Measurements from ENCODE around the gene WWTR1.

WWTR1 gene

GRCh38 chr3:149653564-149653963 is 4.3 kb downstream of the WWTR1 start:
- DNase-seq, result no peak

- no peak for DNase-seq
These were observed 4.7 kb downstream of the WWTR1 start for GRCh38 chr3:149653136-149653535.

DNA sequence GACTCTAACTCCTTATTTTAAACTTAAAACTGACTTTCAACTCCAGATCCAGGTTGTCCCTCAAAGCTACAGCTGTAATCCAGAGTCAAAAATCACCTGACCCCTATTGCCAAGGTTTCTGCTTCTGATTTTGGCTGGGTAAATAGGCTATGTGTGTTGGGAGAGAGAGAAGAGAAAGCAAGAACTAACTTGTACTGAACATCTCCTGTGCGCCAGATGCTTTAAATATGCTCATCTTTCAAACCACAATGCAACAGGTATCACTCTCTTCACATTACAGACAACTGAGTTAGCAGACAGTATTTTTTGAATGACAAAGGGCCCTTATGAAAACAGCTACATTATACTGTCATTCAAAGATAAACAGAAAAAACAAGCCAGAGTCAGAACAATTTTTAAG is 7.0 kb downstream of the WWTR1 start:
- DNase-seq, result no peak

GRCh38 chr3:149648525-149648924 is 9.3 kb downstream of the WWTR1 start:
- no peak for DNase-seq

DNA sequence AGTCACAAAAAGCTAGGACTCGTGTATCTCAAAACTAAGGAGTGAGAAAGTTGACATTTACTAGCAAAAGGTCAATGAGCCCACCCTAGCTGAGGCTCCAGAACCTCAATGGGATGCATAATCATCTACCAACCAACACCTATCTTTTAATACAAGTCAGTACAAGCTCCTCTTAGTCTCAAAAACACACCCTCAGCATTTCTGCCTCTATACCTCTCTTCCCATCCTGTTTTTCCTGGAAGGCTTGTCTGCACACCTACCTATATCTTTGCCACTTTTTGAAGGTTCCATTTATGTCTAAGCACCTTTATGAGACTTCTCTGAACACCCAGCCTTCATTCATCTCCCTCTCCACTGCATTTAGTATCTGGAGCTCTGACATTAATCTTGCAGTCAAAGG is 10.0 kb downstream of the WWTR1 start:
- no peak for DNase-seq

DNA sequence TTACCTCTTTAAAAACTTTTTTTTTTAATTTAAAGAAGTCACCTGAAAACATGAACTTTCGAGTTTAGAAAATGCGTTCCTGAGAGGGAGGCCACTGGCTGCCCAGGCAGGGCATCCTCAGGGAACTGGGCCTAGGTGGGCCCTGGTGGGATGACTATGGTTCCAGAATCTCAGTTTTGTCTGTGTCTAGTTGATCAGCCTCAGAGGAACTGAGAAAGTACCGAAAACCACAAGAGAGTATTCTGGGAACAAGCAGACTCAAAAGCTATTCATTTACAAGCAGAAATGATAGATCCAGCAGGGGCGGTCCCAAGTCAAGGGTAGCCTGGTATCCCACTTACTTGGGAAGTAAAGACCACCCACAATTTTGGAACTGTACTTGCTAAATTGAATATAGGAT is 10.5 kb downstream of the WWTR1 start:
- no peak for DNase-seq

DNA sequence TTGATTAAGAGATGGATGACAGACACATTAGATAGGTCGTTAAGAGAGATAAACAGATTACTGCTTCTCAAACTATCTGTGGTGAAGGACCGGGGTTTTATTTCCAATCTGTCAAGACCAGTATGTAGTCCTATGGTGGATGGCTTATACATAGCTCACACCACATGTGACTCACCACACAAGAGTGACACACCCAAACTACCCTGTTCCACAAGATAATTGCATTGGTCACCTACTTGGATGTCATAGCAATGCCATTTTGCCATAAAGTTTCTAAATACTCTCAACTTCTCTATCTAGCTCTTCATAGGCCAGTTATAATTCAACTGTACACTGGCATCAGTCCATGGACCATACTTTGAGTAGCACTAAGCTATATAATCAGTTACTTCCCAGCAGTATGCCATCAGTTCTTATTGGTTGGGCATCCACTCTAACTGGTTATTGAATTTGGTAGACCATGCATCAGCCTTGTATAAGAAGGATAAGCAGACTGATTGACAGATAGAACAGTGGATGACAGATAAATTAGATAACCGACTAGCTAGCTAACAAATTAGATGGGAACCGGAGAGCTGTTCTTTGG is 11.6 kb downstream of the WWTR1 start:
- no peak for DNase-seq

DNA sequence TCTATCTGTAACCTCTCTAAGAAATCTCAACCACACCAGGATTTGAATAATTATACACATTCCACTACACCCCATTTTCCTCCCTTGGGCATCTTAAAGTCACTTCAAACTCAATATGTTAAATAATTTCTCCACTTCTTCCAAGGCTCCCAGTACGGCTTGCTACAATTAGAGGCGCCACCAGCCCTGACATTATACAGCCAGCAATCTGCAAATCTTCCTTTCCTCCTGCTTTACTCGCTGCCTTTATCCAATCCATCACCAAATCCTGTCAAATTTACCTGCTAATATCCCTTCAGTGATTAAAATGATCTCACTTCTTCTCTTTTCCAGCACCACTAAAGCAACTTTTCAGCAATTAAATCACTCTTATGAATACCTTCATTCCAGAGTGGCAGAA is 13.9 kb downstream of the WWTR1 start:
- no peak for DNase-seq

- no peak for DNase-seq
These were observed 14.4 kb downstream of the WWTR1 start for GRCh38 chr3:149643482-149643798.

DNA sequence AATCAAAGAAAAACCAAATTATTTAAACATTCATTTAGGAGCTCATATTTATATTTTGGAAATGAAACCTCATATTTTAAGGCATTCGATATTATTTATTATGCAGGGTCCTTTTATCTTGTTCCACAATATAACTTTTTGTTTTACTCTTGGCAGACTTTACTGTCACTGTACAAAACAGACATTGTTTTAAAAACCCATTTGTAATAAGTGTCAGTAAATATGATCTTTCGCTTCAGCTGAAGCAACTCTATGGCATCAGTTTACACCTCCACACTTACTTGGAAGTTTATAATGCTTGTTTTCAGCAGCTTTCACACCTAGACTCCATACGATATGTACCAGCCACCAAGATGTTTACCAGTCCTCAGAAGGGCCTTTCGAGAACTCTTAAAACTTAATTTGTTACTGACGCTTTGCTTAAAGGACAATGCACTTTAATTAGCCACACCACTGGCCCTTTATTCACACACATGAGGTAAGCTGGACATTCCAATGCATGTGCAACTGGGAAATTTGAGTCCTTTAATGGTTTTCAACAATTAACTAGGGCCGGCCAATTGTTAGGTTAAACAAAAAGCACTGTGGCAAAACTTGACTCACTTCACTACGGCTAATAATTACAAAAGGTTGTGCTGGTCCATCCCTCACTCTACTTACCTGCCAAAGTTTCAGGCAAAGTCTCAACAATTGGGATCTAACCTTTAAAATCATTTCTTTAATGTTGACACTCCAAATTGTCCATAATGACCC is 16.7 kb downstream of the WWTR1 start:
- DNase-seq, result no peak

- no peak for DNase-seq
These were observed 18.7 kb downstream of the WWTR1 start for GRCh38 chr3:149639093-149639486.

DNA sequence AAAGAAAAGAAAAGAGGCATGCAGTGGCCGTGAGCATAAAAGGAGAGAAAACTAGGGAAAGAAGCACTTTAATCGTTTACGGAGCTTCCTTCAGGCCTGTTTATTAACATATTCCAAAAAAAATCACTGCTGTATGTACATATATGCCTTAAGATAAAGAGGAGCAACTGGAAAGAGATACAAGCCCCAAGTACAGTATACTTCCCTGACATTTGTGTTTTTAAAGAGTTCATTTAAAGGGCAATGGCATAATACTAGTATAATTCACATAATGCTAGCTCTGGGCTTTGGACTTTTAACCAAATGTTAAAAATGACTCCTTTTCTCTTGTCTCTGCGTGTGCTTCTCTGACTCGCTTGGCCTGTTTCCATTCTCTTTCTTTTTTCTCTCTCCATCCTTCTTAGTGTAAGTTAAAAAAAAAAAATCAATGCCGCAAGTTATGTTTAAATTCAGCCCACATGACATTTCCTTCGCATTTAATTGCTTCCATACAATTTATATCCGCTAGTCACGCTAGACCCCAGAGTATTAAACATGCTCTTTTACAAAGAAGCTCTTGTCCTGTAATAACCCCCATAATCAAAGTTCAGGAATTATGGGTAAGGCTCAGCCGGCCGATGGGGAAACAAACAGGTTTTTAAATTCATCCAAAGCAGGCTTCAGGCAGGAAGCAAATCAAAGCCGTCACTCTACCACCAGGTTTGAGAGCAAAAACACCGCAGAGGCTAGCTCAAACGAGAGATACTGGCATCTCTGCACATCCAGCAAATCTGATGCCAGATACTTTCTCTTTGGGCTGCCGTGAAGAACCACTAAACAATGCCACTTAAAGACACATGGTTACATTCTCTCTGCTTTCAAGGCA is 19.4 kb downstream of the WWTR1 start:
- DNase-seq, result no peak

DNA sequence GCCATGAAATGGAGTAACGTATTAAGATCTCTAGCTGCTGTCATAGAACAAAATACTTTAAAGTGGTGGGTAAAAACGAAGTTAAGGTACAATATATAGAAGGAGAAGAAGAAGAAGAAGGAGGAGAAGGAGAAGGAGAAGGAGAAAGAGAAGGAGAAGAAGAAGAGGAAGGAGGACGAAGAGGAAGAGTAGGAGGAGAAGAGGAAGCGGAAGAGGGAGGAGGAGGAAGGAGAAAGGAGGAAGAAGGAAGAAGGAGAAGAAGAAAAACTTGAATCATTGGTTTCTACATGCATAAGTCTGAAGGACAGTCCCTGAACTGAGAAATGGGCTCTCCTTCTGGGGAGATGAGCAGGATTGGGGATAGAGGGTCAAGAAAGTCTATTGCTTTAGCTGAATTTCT is 22.4 kb downstream of the WWTR1 start:
- DNase-seq, result no peak

- no peak for DNase-seq
These were observed 23.3 kb downstream of the WWTR1 start for GRCh38 chr3:149634573-149634972.

GRCh38 chr3:149634072-149634471 is 23.8 kb downstream of the WWTR1 start:
- no peak for DNase-seq

DNA sequence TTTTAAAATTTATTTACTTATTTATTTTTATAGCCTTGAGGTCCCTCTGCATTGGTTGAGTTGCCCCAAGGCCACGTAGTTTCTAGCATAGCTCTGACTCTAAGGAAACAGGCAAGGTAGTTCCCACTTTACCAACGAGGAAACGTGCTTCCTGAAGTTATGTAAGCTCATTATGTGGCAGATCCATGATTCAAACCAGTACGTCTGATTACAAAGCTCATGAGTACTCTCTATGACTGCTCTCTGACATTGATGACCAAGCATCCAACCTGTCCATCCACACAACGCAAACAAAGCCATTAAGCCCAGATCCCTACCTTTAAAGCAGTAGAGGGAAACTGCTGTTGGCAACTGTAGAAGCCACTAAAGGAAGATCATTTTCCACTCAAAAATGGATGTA is 25.6 kb downstream of the WWTR1 start:
- DNase-seq, result no peak

GRCh38 chr3:149630806-149631205 is 27.0 kb downstream of the WWTR1 start:
- DNase-seq, result no peak

- DNase-seq, result no peak
These were observed 28.7 kb downstream of the WWTR1 start for GRCh38 chr3:149628957-149629670.

- no peak for DNase-seq
These were observed 31.2 kb downstream of the WWTR1 start for GRCh38 chr3:149626671-149627070.

- DNase-seq, result no peak
These were observed 32.0 kb downstream of the WWTR1 start for GRCh38 chr3:149625795-149626194.

- DNase-seq, result no peak
These were observed 34.0 kb downstream of the WWTR1 start for GRCh38 chr3:149623824-149624223.

- no peak for DNase-seq
These were observed 36.4 kb downstream of the WWTR1 start for GRCh38 chr3:149621218-149622005.

Data from NCI-H2081 treated with DMSO at 0.1 percent for 48 hours (cell line).